Measurements from ENCODE around the gene GAS7.

GRCh38 chr17:9957244-9957643 lies 241.2 kb downstream of the GAS7 start:
- TF ChIP-seq POLR2AphosphoS5 (IDR thresholded peaks at IDR 0.05; ENCODE audit: borderline replicate concordance, low read depth, low read length) (no peak), EZH2 (IDR thresholded peaks at IDR 0.05) (no peak), FOXP2 (optimal IDR thresholded peaks at IDR 0.05; ENCODE audit: control extremely low read depth, extremely low read length, insufficient read depth) (no peak)
